K562 (cell line): ENCODE measurements around the gene KCNQ4. TPM values are rescaled to one million over a fixed set of nuclear protein-coding genes. Genes with fewer than 3 reads are reported as not detected.

Source experiments
- FOXP1 ChIP-seq: sonication (generic); formaldehyde crosslinking; IDR thresholded peaks from 2 replicates; pipeline ENCODE4 v1.8.0; 2022; ENCODE audit warnings: mild to moderate bottlenecking, missing genetic modification reagents
- GABPB1 ChIP-seq: sonication (generic); formaldehyde crosslinking; IDR thresholded peaks from 2 replicates; pipeline ENCODE4 v1.8.0; 2022; ENCODE audit warnings: mild to moderate bottlenecking, missing genetic modification reagents
- GATAD2A ChIP-seq: fragments of 450-650 bp; IDR thresholded peaks from 2 replicates; pipeline ENCODE4 v1.6.1; 2017
- ILK ChIP-seq: fragments of 450-650 bp; IDR thresholded peaks from 2 replicates; pipeline ENCODE4 v1.6.1; 2016; ENCODE audit warnings: missing genetic modification characterization, low read depth, mild to moderate bottlenecking, missing compliant biosample characterization, moderate library complexity, borderline replicate concordance
- KLF16 ChIP-seq: IDR thresholded peaks from 2 replicates; pipeline ENCODE4 v1.6.1; 2016; ENCODE audit warnings: antibody characterized with exemption
- MGA ChIP-seq: fragments of 450-650 bp; IDR thresholded peaks from 2 replicates; pipeline ENCODE4 v1.6.1; 2016; ENCODE audit warnings: mild to moderate bottlenecking, moderate library complexity
- POLR2H ChIP-seq: IDR thresholded peaks from 2 replicates; pipeline ENCODE4 v1.6.1; 2016; ENCODE audit warnings: missing genetic modification characterization, low read depth, mild to moderate bottlenecking, control low read depth, missing compliant biosample characterization, moderate library complexity
- SIN3A ChIP-seq, 2 experiments: fragments of 150-350 bp in 1 of 2; IDR thresholded peaks; 2 replicates each; pipeline ENCODE4 v1.6.1; 2011 to 2016; ENCODE audit warnings: borderline replicate concordance in 2 of 2, low read depth in 2 of 2, low read length in 2 of 2, mild to moderate bottlenecking in 2 of 2, moderate library complexity in 2 of 2; ENCODE audit not compliant: control insufficient read depth in 1 of 2
- ZFPM2 ChIP-seq: fragments of 250-450 bp; sonication (Bioruptor Pico); IDR thresholded peaks from 2 replicates; pipeline ENCODE4 v1.5.1; 2022; ENCODE audit warnings: mild to moderate bottlenecking
- ZHX1 ChIP-seq: fragments of 150-350 bp; conservative IDR thresholded peaks from 2 replicates; pipeline ENCODE4 v1.6.1; 2014; ENCODE audit warnings: low read length
- ZNF384 ChIP-seq: IDR thresholded peaks from 2 replicates; pipeline ENCODE4 v1.6.1; 2012; ENCODE audit warnings: low read depth, low read length, improper control_type of control experiment
- polyA plus RNA-seq, 8 experiments: library from polyadenylated mRNA; depleted of rRNA in 4 of 8; stranded (reverse) in 5 of 8; unstranded in 3 of 8; fragments of >200 nt; fragmentation: Nextera tagmentation in 2 of 8; fragmentation: Illumina TruSeq in 1 of 8; extraction: Ambion mirVana in 2 of 8; extraction: Trizol in 1 of 8; gene quantifications; 2 replicates each; pipeline versions ENCODE4 v1.2.1 to v1.2.3, GENCODE V29; 2011 to 2014; ENCODE audit warnings: inconsistent platforms in 1 of 8, missing spikeins in 1 of 8
- total RNA-seq, 7 experiments: library from RNA; depleted of rRNA in 6 of 7; stranded (reverse); fragments of >200 nt in 6 of 7; fragmentation: Illumina TruSeq in 2 of 7; extraction: Trizol in 2 of 7; gene quantifications; 2 replicates each; pipeline versions ENCODE4 v1.2.1 to v1.2.3, GENCODE V29; 2011 to 2021; ENCODE audit warnings: low replicate concordance in 1 of 7

The KCNQ4 gene
- total and polyA plus RNA-seq, 9 of the 15 experiments (the other 6 are each of a cell fraction or from before 2014, with no cell fraction given), result 0.07 to 4.1 (median 0.79) TPM

DNA sequence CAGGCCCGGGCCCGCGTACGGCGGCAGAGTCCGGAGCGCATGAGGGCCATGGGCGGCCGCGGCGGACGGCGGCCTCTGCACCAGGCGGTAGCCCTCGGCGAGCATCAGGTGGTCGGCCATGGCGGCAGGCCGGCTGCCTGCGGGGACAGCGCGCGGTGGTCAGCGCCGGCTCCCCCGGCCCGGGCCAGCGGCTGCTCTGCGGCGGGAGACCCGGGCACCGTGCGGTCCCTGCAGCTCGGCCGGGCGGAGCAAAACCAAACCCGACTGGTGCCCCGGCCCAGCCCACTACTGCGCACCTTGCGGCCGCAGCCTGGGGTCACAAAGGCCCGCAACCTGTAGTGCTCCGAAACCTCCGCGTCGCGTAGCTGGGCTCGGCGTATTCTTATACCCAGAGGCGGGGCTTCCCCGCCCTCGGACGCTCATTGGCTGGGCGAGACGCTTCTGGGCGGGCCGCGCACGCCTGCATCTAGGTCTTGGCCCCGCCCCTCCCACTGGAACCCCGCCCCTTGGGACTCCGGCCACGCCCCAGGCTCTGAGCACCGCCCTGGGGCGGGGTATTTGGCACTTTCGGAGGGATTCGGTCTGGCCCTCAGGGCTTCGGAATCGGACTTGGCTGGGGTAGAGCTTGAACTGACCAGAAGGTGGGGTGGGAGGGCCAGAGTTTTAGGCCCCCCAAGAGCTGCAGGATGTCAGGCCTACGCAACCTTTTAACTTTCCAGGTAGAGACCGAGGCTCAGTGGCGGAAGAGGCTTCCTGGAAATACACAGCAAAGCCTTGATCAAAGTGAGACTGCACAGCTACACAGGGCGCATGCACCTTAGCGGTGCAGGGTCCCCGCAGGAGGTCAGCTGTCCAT, 78.6 kb downstream of the KCNQ4 start, which contains the start of gene CITED4 (continued):
- TF ChIP-seq MGA (no peak; the same call in 1 of the 2 replicates), FOXP1 (CRISPR knock-in tag) (no peak), KLF16 (no peak), GABPB1 (CRISPR knock-in tag) (0 out of 2 replicates have a peak, but pooled peaks have one; percentile 58), POLR2H (no peak), ZNF384 (peak; percentile 32; the same call in 1 of the 2 replicates), GATAD2A (peak; percentile 61; the same call in 1 of the 2 replicates), SIN3A (IDR thresholded peaks at IDR 0.05; ENCODE audit: borderline replicate concordance in 2 of 2, control insufficient read depth in 1 of 2, low read depth in 2 of 2, low read length in 2 of 2) (no peak), ZFPM2 (CRISPR knock-in tag) (0 out of 2 replicates have a peak, but pooled peaks have one; percentile 16), ZHX1 (0 out of 2 replicates have a peak, but pooled peaks have one; percentile 10), ILK (tag) (no peak)
